HEK293 (cell line): Measurements from ENCODE around the gene NOSIP.

ENCODE experiments used
- HIC1 ChIP-seq: fragments of 450-650 bp; formaldehyde crosslinking; IDR thresholded peaks from 2 replicates; pipeline ENCODE4 v1.5.1; 2016; ENCODE audit warnings: missing biosample characterization, missing genetic modification characterization
- YY1 ChIP-seq: fragments of 450-650 bp; formaldehyde crosslinking; IDR thresholded peaks from 2 replicates; pipeline ENCODE4 v1.5.1; 2018; ENCODE audit warnings: missing biosample characterization, missing genetic modification characterization
- ZBTB49 ChIP-seq: fragments of 450-650 bp; formaldehyde crosslinking; IDR thresholded peaks from 2 replicates; pipeline ENCODE4 v1.5.1; 2016; ENCODE audit warnings: missing biosample characterization, missing genetic modification characterization, low read depth
- ZNF132 ChIP-seq: fragments of 450-650 bp; formaldehyde crosslinking; IDR thresholded peaks from 2 replicates; pipeline ENCODE4 v1.5.1; 2017; ENCODE audit warnings: missing biosample characterization, missing genetic modification characterization, borderline replicate concordance
- ZNF169 ChIP-seq: fragments of 450-650 bp; formaldehyde crosslinking; IDR thresholded peaks from 2 replicates; pipeline ENCODE4 v1.5.1; 2016; ENCODE audit warnings: missing biosample characterization, missing genetic modification characterization
- ZNF48 ChIP-seq: fragments of 450-650 bp; formaldehyde crosslinking; IDR thresholded peaks from 2 replicates; pipeline ENCODE4 v1.5.1; 2016; ENCODE audit warnings: missing biosample characterization, missing genetic modification characterization
- TF ChIP-seq, protein P1 (sequence below): fragments of 450-650 bp; formaldehyde crosslinking; IDR thresholded peaks from 2 replicates; pipeline ENCODE4 v1.5.1; 2016; ENCODE audit warnings: missing biosample characterization, missing genetic modification characterization
- TF ChIP-seq, protein P2 (sequence below): fragments of 450-650 bp; formaldehyde crosslinking; IDR thresholded peaks from 2 replicates; pipeline ENCODE4 v1.5.1; 2016; ENCODE audit warnings: missing biosample characterization, missing genetic modification characterization
- TF ChIP-seq, protein P3 (sequence below): fragments of 450-650 bp; formaldehyde crosslinking; IDR thresholded peaks from 2 replicates; pipeline ENCODE4 v1.5.1; 2016; ENCODE audit warnings: missing biosample characterization, missing genetic modification characterization

GRCh38 chr19:49534632-49535385 is 45.5 kb downstream of the NOSIP start:
- TF ChIP-seq, protein P1, sequence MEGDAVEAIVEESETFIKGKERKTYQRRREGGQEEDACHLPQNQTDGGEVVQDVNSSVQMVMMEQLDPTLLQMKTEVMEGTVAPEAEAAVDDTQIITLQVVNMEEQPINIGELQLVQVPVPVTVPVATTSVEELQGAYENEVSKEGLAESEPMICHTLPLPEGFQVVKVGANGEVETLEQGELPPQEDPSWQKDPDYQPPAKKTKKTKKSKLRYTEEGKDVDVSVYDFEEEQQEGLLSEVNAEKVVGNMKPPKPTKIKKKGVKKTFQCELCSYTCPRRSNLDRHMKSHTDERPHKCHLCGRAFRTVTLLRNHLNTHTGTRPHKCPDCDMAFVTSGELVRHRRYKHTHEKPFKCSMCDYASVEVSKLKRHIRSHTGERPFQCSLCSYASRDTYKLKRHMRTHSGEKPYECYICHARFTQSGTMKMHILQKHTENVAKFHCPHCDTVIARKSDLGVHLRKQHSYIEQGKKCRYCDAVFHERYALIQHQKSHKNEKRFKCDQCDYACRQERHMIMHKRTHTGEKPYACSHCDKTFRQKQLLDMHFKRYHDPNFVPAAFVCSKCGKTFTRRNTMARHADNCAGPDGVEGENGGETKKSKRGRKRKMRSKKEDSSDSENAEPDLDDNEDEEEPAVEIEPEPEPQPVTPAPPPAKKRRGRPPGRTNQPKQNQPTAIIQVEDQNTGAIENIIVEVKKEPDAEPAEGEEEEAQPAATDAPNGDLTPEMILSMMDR (tag by site-specific recombination): no peak
- TF ChIP-seq ZNF169: no peak
- TF ChIP-seq ZNF48 (tag by site-specific recombination): no peak
- no peak for TF ChIP-seq HIC1
- TF ChIP-seq ZBTB49: no peak
- TF ChIP-seq ZNF132 (tag by site-specific recombination): no peak
- TF ChIP-seq YY1 (tag by site-specific recombination): no peak
- TF ChIP-seq, protein P2, sequence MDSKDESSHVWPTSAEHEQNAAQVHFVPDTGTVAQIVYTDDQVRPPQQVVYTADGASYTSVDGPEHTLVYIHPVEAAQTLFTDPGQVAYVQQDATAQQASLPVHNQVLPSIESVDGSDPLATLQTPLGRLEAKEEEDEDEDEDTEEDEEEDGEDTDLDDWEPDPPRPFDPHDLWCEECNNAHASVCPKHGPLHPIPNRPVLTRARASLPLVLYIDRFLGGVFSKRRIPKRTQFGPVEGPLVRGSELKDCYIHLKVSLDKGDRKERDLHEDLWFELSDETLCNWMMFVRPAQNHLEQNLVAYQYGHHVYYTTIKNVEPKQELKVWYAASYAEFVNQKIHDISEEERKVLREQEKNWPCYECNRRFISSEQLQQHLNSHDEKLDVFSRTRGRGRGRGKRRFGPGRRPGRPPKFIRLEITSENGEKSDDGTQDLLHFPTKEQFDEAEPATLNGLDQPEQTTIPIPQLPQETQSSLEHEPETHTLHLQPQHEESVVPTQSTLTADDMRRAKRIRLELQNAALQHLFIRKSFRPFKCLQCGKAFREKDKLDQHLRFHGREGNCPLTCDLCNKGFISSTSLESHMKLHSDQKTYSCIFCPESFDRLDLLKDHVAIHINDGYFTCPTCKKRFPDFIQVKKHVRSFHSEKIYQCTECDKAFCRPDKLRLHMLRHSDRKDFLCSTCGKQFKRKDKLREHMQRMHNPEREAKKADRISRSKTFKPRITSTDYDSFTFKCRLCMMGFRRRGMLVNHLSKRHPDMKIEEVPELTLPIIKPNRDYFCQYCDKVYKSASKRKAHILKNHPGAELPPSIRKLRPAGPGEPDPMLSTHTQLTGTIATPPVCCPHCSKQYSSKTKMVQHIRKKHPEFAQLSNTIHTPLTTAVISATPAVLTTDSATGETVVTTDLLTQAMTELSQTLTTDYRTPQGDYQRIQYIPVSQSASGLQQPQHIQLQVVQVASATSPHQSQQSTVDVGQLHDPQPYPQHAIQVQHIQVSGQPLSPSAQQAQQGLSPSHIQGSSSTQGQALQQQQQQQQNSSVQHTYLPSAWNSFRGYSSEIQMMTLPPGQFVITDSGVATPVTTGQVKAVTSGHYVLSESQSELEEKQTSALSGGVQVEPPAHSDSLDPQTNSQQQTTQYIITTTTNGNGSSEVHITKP (tag by site-specific recombination): no peak
- TF ChIP-seq, protein P3, sequence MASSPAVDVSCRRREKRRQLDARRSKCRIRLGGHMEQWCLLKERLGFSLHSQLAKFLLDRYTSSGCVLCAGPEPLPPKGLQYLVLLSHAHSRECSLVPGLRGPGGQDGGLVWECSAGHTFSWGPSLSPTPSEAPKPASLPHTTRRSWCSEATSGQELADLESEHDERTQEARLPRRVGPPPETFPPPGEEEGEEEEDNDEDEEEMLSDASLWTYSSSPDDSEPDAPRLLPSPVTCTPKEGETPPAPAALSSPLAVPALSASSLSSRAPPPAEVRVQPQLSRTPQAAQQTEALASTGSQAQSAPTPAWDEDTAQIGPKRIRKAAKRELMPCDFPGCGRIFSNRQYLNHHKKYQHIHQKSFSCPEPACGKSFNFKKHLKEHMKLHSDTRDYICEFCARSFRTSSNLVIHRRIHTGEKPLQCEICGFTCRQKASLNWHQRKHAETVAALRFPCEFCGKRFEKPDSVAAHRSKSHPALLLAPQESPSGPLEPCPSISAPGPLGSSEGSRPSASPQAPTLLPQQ (tag by site-specific recombination): no peak
